Measurements from ENCODE around the gene EMILIN2. TPM values are rescaled to one million over a fixed set of nuclear protein-coding genes. Genes with fewer than 3 reads are reported as not detected.

EMILIN2 gene
- total and polyA plus RNA-seq, 2 donors (not counting 3 experiments of a cell fraction or from before 2014, with no cell fraction given), result 9.4 to 13.4 TPM

DNA sequence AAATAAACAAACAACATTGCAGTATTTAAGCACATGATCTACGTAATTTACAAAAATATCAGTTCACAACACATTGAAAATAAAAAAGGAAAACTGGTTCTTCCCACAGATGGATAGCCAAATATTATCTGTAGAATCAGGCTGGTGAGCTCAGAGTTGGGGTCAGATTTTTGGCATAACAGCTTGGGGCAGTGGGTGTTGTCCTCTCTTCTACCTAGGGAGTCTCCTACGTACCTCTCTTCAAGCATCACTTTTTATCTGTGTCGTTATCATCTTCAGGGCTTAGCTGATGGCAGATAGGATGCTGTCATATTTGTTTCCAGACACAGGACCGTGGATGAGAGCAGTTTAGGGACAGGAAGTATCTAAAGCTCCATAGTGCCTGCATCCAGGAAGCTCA lies 46.2 kb downstream of the EMILIN2 start:
- no peak overlapping the region for H3K27ac ChIP-seq (ENCODE audit: insufficient read depth, low read depth, low read length)
- H3K4me2 ChIP-seq (ENCODE audit: insufficient read depth, low read length), result no peak overlapping the region
- H3K27me3 ChIP-seq (ENCODE audit: control insufficient read depth in 2 of 2, insufficient read depth in 2 of 2, low read length in 2 of 2), result peaks cover 0 to 6% of the 10 kb centered on the region in 2 experiments
- BruUV-seq (replicated peaks), result no TSS peak
- no peak overlapping the region for H3K4me3 ChIP-seq (replicated peaks in 1 of 3; ENCODE audit: insufficient read depth in 1 of 3, low read depth in 1 of 3, low read length in 3 of 3)
- H3K9ac ChIP-seq (replicated peaks; ENCODE audit: extremely low read depth, insufficient read depth, low read length), result no peak overlapping the region
- no peak overlapping the region for H2AFZ ChIP-seq (ENCODE audit: low read depth, low read length)
- H3K9me1 ChIP-seq (replicated peaks; ENCODE audit: control insufficient read depth, extremely low read depth, insufficient read depth, low read length), result no peaks in the 10 kb centered on the region
- DNase-seq (ENCODE audit: low read depth, low spot score) (no peak), FAIRE-seq (no peak)
- no peaks in the 10 kb centered on the region for H3K36me3 ChIP-seq (ENCODE audit: control insufficient read depth in 2 of 2, extremely low read depth in 1 of 2, insufficient read depth in 2 of 2, low read length in 2 of 2)
- no peaks in the 10 kb centered on the region for H3K9me3 ChIP-seq (replicated peaks; ENCODE audit: control insufficient read depth, insufficient read depth, low read length)
- intact Hi-C loops (cut with micrococcal nuclease), result no loop called here
- no peaks in the 10 kb centered on the region for H3K79me2 ChIP-seq (ENCODE audit: control insufficient read depth, insufficient read depth, low read length)
- H3K4me1 ChIP-seq (ENCODE audit: control insufficient read depth, extremely low read depth, insufficient read depth, low read length), result peaks cover 3% of the 10 kb centered on the region
- dilution Hi-C loops (cut with MboI; ENCODE audit: extremely low pct_ligation_motif_present, low sequenced_read_pairs), result no loop called here
- TF ChIP-seq MYC (IDR thresholded peaks at IDR 0.05; ENCODE audit: low read depth, low read length), result no peak
- no peak for TF ChIP-seq POLR2A (IDR thresholded peaks at IDR 0.05; ENCODE audit: low read depth, low read length)
- TF ChIP-seq EZH2 (IDR thresholded peaks at IDR 0.05; ENCODE audit: borderline replicate concordance, low read depth, low read length, severe bottlenecking), result no peak
- TF ChIP-seq, protein P1, sequence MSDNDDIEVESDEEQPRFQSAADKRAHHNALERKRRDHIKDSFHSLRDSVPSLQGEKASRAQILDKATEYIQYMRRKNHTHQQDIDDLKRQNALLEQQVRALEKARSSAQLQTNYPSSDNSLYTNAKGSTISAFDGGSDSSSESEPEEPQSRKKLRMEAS (IDR thresholded peaks at IDR 0.05; ENCODE audit: insufficient read depth, insufficient read length), result no peak
- TF ChIP-seq JUN (IDR thresholded peaks at IDR 0.05; ENCODE audit: borderline replicate concordance, insufficient read depth, insufficient read length, low read depth), result no peak
- no peak for TF ChIP-seq FOS (IDR thresholded peaks at IDR 0.05; ENCODE audit: borderline replicate concordance, insufficient read depth, low read length)
- TF ChIP-seq POLR2AphosphoS5 (IDR thresholded peaks at IDR 0.05; ENCODE audit: insufficient read depth, low read depth, low read length), result no peak
- no peak for TF ChIP-seq GATA2 (IDR thresholded peaks at IDR 0.05; ENCODE audit: insufficient read depth, insufficient read length, low read depth, low read length)
- TF ChIP-seq, protein P2, sequence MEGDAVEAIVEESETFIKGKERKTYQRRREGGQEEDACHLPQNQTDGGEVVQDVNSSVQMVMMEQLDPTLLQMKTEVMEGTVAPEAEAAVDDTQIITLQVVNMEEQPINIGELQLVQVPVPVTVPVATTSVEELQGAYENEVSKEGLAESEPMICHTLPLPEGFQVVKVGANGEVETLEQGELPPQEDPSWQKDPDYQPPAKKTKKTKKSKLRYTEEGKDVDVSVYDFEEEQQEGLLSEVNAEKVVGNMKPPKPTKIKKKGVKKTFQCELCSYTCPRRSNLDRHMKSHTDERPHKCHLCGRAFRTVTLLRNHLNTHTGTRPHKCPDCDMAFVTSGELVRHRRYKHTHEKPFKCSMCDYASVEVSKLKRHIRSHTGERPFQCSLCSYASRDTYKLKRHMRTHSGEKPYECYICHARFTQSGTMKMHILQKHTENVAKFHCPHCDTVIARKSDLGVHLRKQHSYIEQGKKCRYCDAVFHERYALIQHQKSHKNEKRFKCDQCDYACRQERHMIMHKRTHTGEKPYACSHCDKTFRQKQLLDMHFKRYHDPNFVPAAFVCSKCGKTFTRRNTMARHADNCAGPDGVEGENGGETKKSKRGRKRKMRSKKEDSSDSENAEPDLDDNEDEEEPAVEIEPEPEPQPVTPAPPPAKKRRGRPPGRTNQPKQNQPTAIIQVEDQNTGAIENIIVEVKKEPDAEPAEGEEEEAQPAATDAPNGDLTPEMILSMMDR (IDR thresholded peaks at IDR 0.05; ENCODE audit: extremely low read depth in 1 of 2, insufficient read depth in 1 of 2, low read depth in 1 of 2, low read length in 2 of 2), result no peak
- ChIA-PET POLR2A (no interaction called here), CTCF (interaction anchor here (1.0 kb wide), 1 partner anchor 62 kb away, joined by 3 read pairs; no protein-coding TSS in a partner anchor)
- H4K20me1 ChIP-seq (replicated peaks; ENCODE audit: control insufficient read depth, extremely low read depth, insufficient read depth, low read length), result no peaks in the 10 kb centered on the region
